Common myeloid progenitor, CD34-positive (primary cell): Measurements from ENCODE around the gene MRM1.

Experiments
- CTCF ChIA-PET: fragments of 350-600 bp; sonication (Branson Sonifier 250); formaldehyde crosslinking; loops from one replicate; lab custom pipeline; 2021; ENCODE audit warnings: antibody characterized with exemption; lab: Charles Lee
- POLR2A ChIA-PET: fragments of 350-600 bp; sonication (Branson Sonifier 250); formaldehyde crosslinking; loops from one replicate; lab custom pipeline; 2021; ENCODE audit warnings: antibody characterized with exemption; lab: Charles Lee
- DNase-seq, 3 donors: peaks; one replicate each; pipeline versions ENCODE4 v3.0.0 to v3.0.0-alpha.2; 2013
- H3K27ac ChIP-seq, 2 experiments: 1 replicate in 1 of 2; 2 replicates in 1 of 2; pipeline ENCODE4 v1.7.0; 2013; ENCODE audit warnings: inconsistent platforms in 2 of 2, low read length in 2 of 2, mild to moderate bottlenecking in 2 of 2, low read depth in 1 of 2, moderate library complexity in 1 of 2; ENCODE audit not compliant: severe bottlenecking in 2 of 2, insufficient read depth in 1 of 2, poor library complexity in 1 of 2
- H3K27me3 ChIP-seq, 5 experiments: replicated peaks in 2 of 5; 1 replicate in 3 of 5; 2 replicates in 2 of 5; pipeline versions ENCODE4 v1.6.1 to v1.7.0; 2013; ENCODE audit warnings: low read length in 4 of 5, mild to moderate bottlenecking in 2 of 5, moderate library complexity in 2 of 5, inconsistent platforms in 1 of 5; ENCODE audit not compliant: insufficient read depth in 5 of 5, control insufficient read depth in 4 of 5
- H3K36me3 ChIP-seq, 4 experiments: 1 replicate in 2 of 4; 2 replicates in 2 of 4; pipeline versions ENCODE4 v1.6.1 to v1.7.0; 2013; ENCODE audit warnings: low read length in 3 of 4, control low read depth in 1 of 4, mild to moderate bottlenecking in 1 of 4; ENCODE audit not compliant: control insufficient read depth in 4 of 4, insufficient read depth in 4 of 4
- H3K4me1 ChIP-seq, 4 experiments: 1 replicate in 3 of 4; 2 replicates in 1 of 4; pipeline versions ENCODE4 v1.6.1 to v1.7.1; 2013; ENCODE audit warnings: low read length in 3 of 4, mild to moderate bottlenecking in 3 of 4, control low read depth in 1 of 4, inconsistent platforms in 1 of 4, moderate library complexity in 1 of 4; ENCODE audit not compliant: control insufficient read depth in 4 of 4, insufficient read depth in 4 of 4; ENCODE audit errors: control extremely low read depth in 1 of 4
- H3K4me3 ChIP-seq, 7 experiments: 1 replicate in 4 of 7; 2 replicates in 3 of 7; pipeline versions ENCODE4 v1.5.1 to v1.7.0; 2013; ENCODE audit warnings: mild to moderate bottlenecking in 7 of 7, low read length in 6 of 7, moderate library complexity in 6 of 7, inconsistent platforms in 2 of 7, low read depth in 2 of 7, control low read depth in 1 of 7; ENCODE audit not compliant: insufficient read depth in 4 of 7, control insufficient read depth in 1 of 7; ENCODE audit errors: extremely low read depth in 1 of 7
- H3K9me3 ChIP-seq, 5 experiments: 1 replicate in 4 of 5; 2 replicates in 1 of 5; pipeline versions ENCODE4 v1.6.1 to v1.7.1; 2013; ENCODE audit warnings: low read length in 4 of 5, mild to moderate bottlenecking in 2 of 5, inconsistent platforms in 1 of 5, low read depth in 1 of 5, moderate library complexity in 1 of 5; ENCODE audit not compliant: control insufficient read depth in 4 of 5, insufficient read depth in 2 of 5; ENCODE audit errors: control extremely low read depth in 1 of 5
- WGBS: methylation state at CpG from one replicate; pipeline ENCODE4 v1.1.5; 2013; ENCODE audit not compliant: insufficient coverage; 5-methylcytosine and 5-hydroxymethylcytosine counted together

The MRM1 gene

DNA sequence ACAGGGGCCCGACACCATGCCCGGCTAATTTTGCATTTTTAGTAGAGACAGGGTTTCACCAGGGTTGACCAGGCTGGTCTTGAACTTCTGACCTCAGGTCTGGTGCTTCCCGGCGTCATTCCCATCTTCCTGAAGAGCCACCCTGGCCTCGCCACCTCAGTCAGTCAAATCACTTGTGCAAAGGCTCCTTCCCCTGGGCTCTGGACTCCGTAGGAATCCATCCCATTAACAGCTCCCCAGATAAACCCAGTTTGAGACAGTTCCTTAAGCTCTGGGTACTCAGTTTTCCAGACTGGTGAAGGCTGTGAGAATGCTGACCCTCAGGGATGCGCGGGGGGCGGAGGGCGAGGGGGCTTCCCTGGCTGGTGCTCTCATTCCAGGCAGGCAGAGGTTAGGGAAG is 39.5 kb downstream of the MRM1 start:
- Histone ChIP-seq H3K4me3 (no peak overlapping the region), H3K36me3 (no peaks in the 10 kb centered on the region), H3K9me3 (peaks cover 0 to 4% (median 0%) of the 10 kb centered on the region in 5 experiments), H3K27ac (no peak overlapping the region), H3K4me1 (peaks cover 0 to 21% (median 14%) of the 10 kb centered on the region in 4 experiments), H3K27me3 (peaks cover 12 to 64% (median 35%) of the 10 kb centered on the region in 5 experiments)
- WGBS, result 60% methylated on average over 9 of the region's 10 CpGs
- ChIA-PET POLR2A (no interaction called here), CTCF (no interaction called here)
- DNase-seq, result no peak

- CTCF ChIA-PET, result no interaction called here
- Histone ChIP-seq H3K4me3 (peak overlapping the region in 5 of 7 experiments; percentile 15 to 68 (median 54)), H3K27me3 (peaks cover 12 to 66% (median 36%) of the 10 kb centered on the region in 5 experiments), H3K4me1 (peaks cover 0 to 21% (median 14%) of the 10 kb centered on the region in 4 experiments), H3K27ac (no peak overlapping the region), H3K36me3 (no peaks in the 10 kb centered on the region), H3K9me3 (peaks cover 0 to 4% (median 0%) of the 10 kb centered on the region in 5 experiments)
- POLR2A ChIA-PET, result no interaction called here
- no peak for DNase-seq
- 5% methylated on average over 43 of the region's 43 CpGs for WGBS
These were observed 40.0 kb downstream of the MRM1 start for GRCh38 chr17:36641331-36641876.

DNA sequence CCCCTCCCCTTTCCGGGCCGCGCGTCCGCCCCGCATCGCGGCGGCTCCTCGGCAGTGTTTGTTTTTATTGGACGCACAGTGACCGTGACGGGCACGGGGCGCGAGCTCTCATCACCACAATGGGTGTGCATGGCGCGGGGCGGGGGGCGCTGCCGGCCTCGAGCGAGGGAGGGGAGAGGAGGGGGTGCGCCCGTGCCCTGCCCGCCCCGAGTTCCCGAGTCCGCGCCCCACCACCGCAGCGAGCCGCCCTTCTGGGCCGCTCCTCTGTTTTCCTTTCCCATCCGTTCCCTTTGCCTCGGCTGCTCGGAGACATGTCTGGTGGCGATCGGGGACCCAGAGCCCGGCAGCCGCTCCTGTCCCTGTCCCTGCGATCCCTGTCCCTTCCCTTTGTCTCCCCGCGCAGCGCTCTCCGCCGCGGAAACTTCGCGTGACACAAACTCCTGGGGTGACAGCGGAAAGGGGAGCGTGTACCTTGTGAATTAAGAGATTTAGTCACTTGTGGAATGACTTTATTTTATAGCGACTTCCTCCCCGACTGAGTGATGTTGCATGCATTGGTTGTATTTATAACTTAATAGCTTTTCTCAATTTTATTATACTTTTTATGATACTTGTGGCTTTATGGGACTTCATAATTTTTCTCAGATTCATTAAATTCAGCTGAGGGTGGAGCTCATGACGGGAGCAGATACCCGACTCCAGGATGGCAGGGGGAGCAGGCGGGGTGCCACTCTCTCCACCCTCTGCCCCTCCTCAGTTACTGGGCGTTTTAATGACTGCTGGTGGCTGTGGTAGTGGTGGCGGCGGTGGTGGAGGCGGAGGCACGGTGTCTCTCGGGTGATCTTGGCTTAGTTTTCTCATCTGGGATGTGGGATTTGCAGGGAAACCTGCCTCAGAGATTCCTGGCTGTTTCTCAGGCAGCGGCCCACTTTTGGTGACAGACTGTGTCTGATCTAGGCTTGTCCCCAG is 40.8 kb downstream of the MRM1 start:
- no peak overlapping the region for H3K27ac ChIP-seq
- WGBS, result under 1% methylated on average over 28 of the region's 64 CpGs
- DNase-seq, result peak in 2 of 3 donors; percentile 20 to 32
- peaks cover 0 to 4% (median 0%) of the 10 kb centered on the region in 5 experiments for H3K9me3 ChIP-seq
- ChIA-PET POLR2A (no interaction called here), CTCF (interaction anchor here (1.0 kb wide), 1 partner anchor 63 kb away, joined by 3 read pairs; no protein-coding TSS in a partner anchor)
- H3K4me1 ChIP-seq, result peaks cover 0 to 21% (median 14%) of the 10 kb centered on the region in 4 experiments
- H3K4me3 ChIP-seq, result peak overlapping the region in 6 of 7 experiments; percentile 15 to 68 (median 46)
- H3K36me3 ChIP-seq, result no peaks in the 10 kb centered on the region
- H3K27me3 ChIP-seq, result peaks cover 12 to 69% (median 36%) of the 10 kb centered on the region in 5 experiments

GRCh38 chr17:36643086-36643685 is 41.8 kb downstream of the MRM1 start:
- Histone ChIP-seq H3K4me3 (peak overlapping the region in 1 of 7 experiments; percentile 8), H3K4me1 (peaks cover 0 to 21% (median 14%) of the 10 kb centered on the region in 4 experiments), H3K9me3 (peaks cover 0 to 4% (median 0%) of the 10 kb centered on the region in 5 experiments), H3K27ac (no peak overlapping the region), H3K27me3 (peaks cover 12 to 72% (median 39%) of the 10 kb centered on the region in 5 experiments), H3K36me3 (no peaks in the 10 kb centered on the region)
- POLR2A ChIA-PET, result no interaction called here
- DNase-seq, result no peak
- CTCF ChIA-PET, result interaction anchor here (1.0 kb wide), 1 partner anchor 62 kb away, joined by 3 read pairs; no protein-coding TSS in a partner anchor
- WGBS, result 86% methylated on average over 1 of the region's 3 CpGs

DNA sequence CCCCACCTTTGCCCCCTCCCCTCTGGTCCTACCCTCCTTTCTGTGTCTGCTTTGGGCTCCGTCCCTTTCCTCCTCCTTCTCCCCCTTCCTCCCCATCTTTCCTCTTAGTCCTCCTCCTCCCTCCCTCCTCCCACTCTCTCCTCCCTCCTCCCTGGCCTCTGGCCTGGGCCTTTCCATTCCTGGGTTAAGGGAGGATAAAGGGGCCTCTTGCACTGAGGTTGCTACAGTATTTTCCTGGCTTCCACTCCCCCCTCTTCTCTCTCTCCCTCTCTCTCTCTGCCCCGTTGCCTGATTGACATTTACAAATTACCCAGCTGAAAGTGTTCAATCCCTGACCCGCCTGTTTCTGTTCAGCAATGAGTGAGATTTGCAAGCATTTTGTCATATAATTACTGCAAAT is 44.0 kb downstream of the MRM1 start:
- peaks cover 0 to under 1% (median 0%) of the 10 kb centered on the region in 5 experiments for H3K9me3 ChIP-seq
- CTCF ChIA-PET, result no interaction called here
- no peak overlapping the region for H3K27ac ChIP-seq
- POLR2A ChIA-PET, result no interaction called here
- H3K36me3 ChIP-seq, result no peaks in the 10 kb centered on the region
- H3K27me3 ChIP-seq, result peaks cover 10 to 60% (median 29%) of the 10 kb centered on the region in 5 experiments
- peaks cover 0 to 21% (median 14%) of the 10 kb centered on the region in 4 experiments for H3K4me1 ChIP-seq
- H3K4me3 ChIP-seq, result no peak overlapping the region
- no peak for DNase-seq
- 90% methylated on average over 2 of the region's 3 CpGs for WGBS

- CTCF ChIA-PET, result no interaction called here
- no peak overlapping the region for H3K27ac ChIP-seq
- H3K4me3 ChIP-seq, result no peak overlapping the region
- POLR2A ChIA-PET, result no interaction called here
- peaks cover 0 to 5% (median 2%) of the 10 kb centered on the region in 4 experiments for H3K4me1 ChIP-seq
- no peaks in the 10 kb centered on the region for H3K9me3 ChIP-seq
- peaks cover 8 to 43% (median 28%) of the 10 kb centered on the region in 5 experiments for H3K27me3 ChIP-seq
- no peak for DNase-seq
- H3K36me3 ChIP-seq, result no peaks in the 10 kb centered on the region
- 58% methylated on average over 3 of the region's 4 CpGs for WGBS
These were observed 46.3 kb downstream of the MRM1 start for GRCh38 chr17:36647636-36648035.
